Measurements from ENCODE around the gene MSLN. TPM values are rescaled to one million over a fixed set of nuclear protein-coding genes. Genes with fewer than 3 reads are reported as not detected.

MSLN gene
- total RNA-seq, 1 donor from 2014 or later, result not detected

GRCh38 chr16:807347-808084 is 47.0 kb downstream of the MSLN start:
- POLR2A ChIA-PET, result interaction anchor here (0.8 to 1.6 kb wide), 4 partner anchors 19 to 1157 kb away, joined by 3 to 6 read pairs (median 4); partner anchors contain the start of genes ANTKMT, CHTF18, RPS2 and RPUSD1
- CTCF ChIA-PET, result no interaction called here

GRCh38 chr16:808085-808386 is 47.5 kb downstream of the MSLN start:
- no peaks in the 10 kb centered on the region for H3K9me3 Mint-ChIP-seq
- DNase-seq, result no peak
- CTCF ChIA-PET, result no interaction called here
- H3K4me1 Mint-ChIP-seq, result peaks cover 12% of the 10 kb centered on the region
- peaks cover 15% of the 10 kb centered on the region for H3K27me3 Mint-ChIP-seq
- POLR2A ChIA-PET, result interaction anchor here (1.6 kb wide), 1 partner anchor 87 kb away, joined by 6 read pairs; the partner anchor contains the start of gene ANTKMT
- no peak for TF ChIP-seq CTCF (IDR thresholded peaks at IDR 0.05)
- intact Hi-C loops (cut with micrococcal nuclease), result loop anchor here (5.0 kb wide), 1 partner anchor 86 kb away; the partner anchor contains the start of gene ANTKMT
- H3K36me3 Mint-ChIP-seq (ENCODE audit: low read depth), result peaks cover 3% of the 10 kb centered on the region
- peak overlapping the region; percentile 97 for H3K4me3 Mint-ChIP-seq
- ATAC-seq (ENCODE audit: low read depth), result no peak
- H3K27ac Mint-ChIP-seq, result peak overlapping the region; percentile 92

More at GRCh38 chr16:807347-808084, 47.0 kb downstream of the MSLN start:
- TF ChIP-seq CTCF (IDR thresholded peaks at IDR 0.05), result no peak
- peak overlapping the region; percentile 92 for H3K27ac Mint-ChIP-seq
- H3K4me1 Mint-ChIP-seq, result peaks cover 11% of the 10 kb centered on the region
- H3K36me3 Mint-ChIP-seq (ENCODE audit: low read depth), result peaks cover 3% of the 10 kb centered on the region
- DNase-seq (peak; percentile 79), ATAC-seq (ENCODE audit: low read depth) (peak; percentile 95)
- H3K9me3 Mint-ChIP-seq, result no peaks in the 10 kb centered on the region
- H3K4me3 Mint-ChIP-seq, result peak overlapping the region; percentile 97
- intact Hi-C loops (cut with micrococcal nuclease), result loop anchor here (1.0 to 5.0 kb wide), 6 partner anchors 19 to 218 kb away; partner anchors contain the start of genes ANTKMT, CHTF18, LMF1 and METTL26
- H3K27me3 Mint-ChIP-seq, result peaks cover 11% of the 10 kb centered on the region

- POLR2A ChIA-PET, result no interaction called here
- H3K4me3 Mint-ChIP-seq, result no peak overlapping the region
- no peaks in the 10 kb centered on the region for H3K36me3 Mint-ChIP-seq (ENCODE audit: low read depth)
- ATAC-seq (ENCODE audit: low read depth) (peak; percentile 83), DNase-seq (peak; percentile 50)
- peaks cover 24% of the 10 kb centered on the region for H3K27me3 Mint-ChIP-seq
- no peak for TF ChIP-seq CTCF (IDR thresholded peaks at IDR 0.05)
- CTCF ChIA-PET, result no interaction called here
- H3K9me3 Mint-ChIP-seq, result no peaks in the 10 kb centered on the region
- intact Hi-C loops (cut with micrococcal nuclease), result loop anchor here (1.0 to 2.0 kb wide), 2 partner anchors 289 to 381 kb away; no protein-coding TSS in a partner anchor
- H3K27ac Mint-ChIP-seq, result no peak overlapping the region
- peaks cover 6% of the 10 kb centered on the region for H3K4me1 Mint-ChIP-seq
These were observed 52.8 kb downstream of the MSLN start for GRCh38 chr16:813204-813915.

GRCh38 chr16:813916-814412 is 53.4 kb downstream of the MSLN start:
- peaks cover 24% of the 10 kb centered on the region for H3K27me3 Mint-ChIP-seq
- DNase-seq (no peak), ATAC-seq (ENCODE audit: low read depth) (no peak)
- no peak overlapping the region for H3K27ac Mint-ChIP-seq
- H3K36me3 Mint-ChIP-seq (ENCODE audit: low read depth), result no peaks in the 10 kb centered on the region
- H3K4me1 Mint-ChIP-seq, result peaks cover 2% of the 10 kb centered on the region
- no peak for TF ChIP-seq CTCF (IDR thresholded peaks at IDR 0.05)
- ChIA-PET CTCF (no interaction called here), POLR2A (no interaction called here)
- H3K4me3 Mint-ChIP-seq, result no peak overlapping the region
- no peaks in the 10 kb centered on the region for H3K9me3 Mint-ChIP-seq
- intact Hi-C loops (cut with micrococcal nuclease), result loop anchor here (1.0 to 2.0 kb wide), 2 partner anchors 288 to 381 kb away; no protein-coding TSS in a partner anchor

GRCh38 chr16:814974-815373 is 54.4 kb downstream of the MSLN start:
- Mint-ChIP-seq H3K27me3 (peaks cover 20% of the 10 kb centered on the region), H3K4me3 (no peak overlapping the region), H3K27ac (no peak overlapping the region), H3K36me3 (ENCODE audit: low read depth) (no peaks in the 10 kb centered on the region), H3K9me3 (no peaks in the 10 kb centered on the region), H3K4me1 (peaks cover 8% of the 10 kb centered on the region)
- ATAC-seq (ENCODE audit: low read depth) (no peak), DNase-seq (no peak)
- ChIA-PET CTCF (no interaction called here), POLR2A (no interaction called here)
- intact Hi-C loops (cut with micrococcal nuclease), result loop anchor here (5.0 kb wide), 1 partner anchor 62 kb away; no protein-coding TSS in a partner anchor
- no peak for TF ChIP-seq CTCF (IDR thresholded peaks at IDR 0.05)

Data from activated B cell treated with CpG ODN at 0.5 μM for 24 hours (primary cell).